Karpas-422 (cell line): ENCODE results near the gene ZNF816. TPM values are rescaled to one million over a fixed set of nuclear protein-coding genes. Genes with fewer than 3 reads are reported as not detected.
A peak's percentile ranks its signal among the peaks of the same experiment; 100 is the strongest.
"Not testable (repeated sequence)": the region's sequence is repeated elsewhere in the genome, so short reads cannot be mapped to it uniquely, and the experiment has no call there.

Experiments used
- DNase-seq: peaks from one replicate; pipeline ENCODE4 v3.0.0-alpha.2; 2015
- H2AFZ ChIP-seq: fragments of 200-600 bp; sonication (generic); 2 replicates; pipeline ENCODE4 v1.6.1; 2014; ENCODE audit warnings: antibody characterized with exemption, low read length, mixed read lengths
- H3K27ac ChIP-seq: fragments of 200-600 bp; sonication (generic); 2 replicates; pipeline ENCODE4 v1.5.1; 2014; ENCODE audit warnings: mild to moderate bottlenecking, low read length, moderate library complexity
- H3K27me3 ChIP-seq: fragments of 200-600 bp; sonication (generic); 2 replicates; pipeline ENCODE4 v1.6.1; 2014; ENCODE audit warnings: low read length, mixed read lengths
- H3K36me3 ChIP-seq: fragments of 200-600 bp; sonication (generic); 2 replicates; pipeline ENCODE4 v1.6.1; 2014; ENCODE audit warnings: low read length, mixed read lengths; ENCODE audit not compliant: insufficient read depth
- H3K4me1 ChIP-seq: fragments of 200-600 bp; sonication (generic); 2 replicates; pipeline ENCODE4 v1.6.1; 2014; ENCODE audit warnings: mild to moderate bottlenecking, low read length, mixed read lengths
- H3K4me2 ChIP-seq: fragments of 200-600 bp; sonication (generic); 2 replicates; pipeline ENCODE4 v1.6.1; 2014; ENCODE audit warnings: low read length, low read depth, mild to moderate bottlenecking; ENCODE audit not compliant: poor library complexity, severe bottlenecking
- H3K4me3 ChIP-seq: fragments of 200-600 bp; sonication (generic); 2 replicates; pipeline ENCODE4 v1.5.1; 2014; ENCODE audit warnings: mild to moderate bottlenecking, antibody characterized with exemption, low read length, mixed read lengths
- H3K79me2 ChIP-seq: fragments of 200-600 bp; sonication (generic); 2 replicates; pipeline ENCODE4 v1.6.1; 2014; ENCODE audit warnings: mild to moderate bottlenecking, low read length, mixed read lengths
- H3K9ac ChIP-seq: fragments of 200-600 bp; sonication (generic); 2 replicates; pipeline ENCODE4 v1.6.0; 2014; ENCODE audit warnings: low read length
- H3K9me2 ChIP-seq: fragments of 200-600 bp; sonication (generic), shearing (Covaris generic); replicated peaks from 2 replicates; pipeline ENCODE4 v1.6.0; 2014; ENCODE audit warnings: mild to moderate bottlenecking, low read length, moderate library complexity; ENCODE audit not compliant: insufficient read depth
- H3K9me3 ChIP-seq: fragments of 300-700, 200-600 bp; sonication (generic); 2 replicates; pipeline ENCODE4 v1.6.1; 2014; ENCODE audit warnings: low read length, mixed read lengths
- H4K20me1 ChIP-seq: fragments of 200-600 bp; sonication (generic); 2 replicates; pipeline ENCODE4 v1.6.1; 2014; ENCODE audit warnings: mild to moderate bottlenecking, antibody characterized with exemption, low read length, low read depth; ENCODE audit not compliant: insufficient read depth
- total RNA-seq: library from RNA; depleted of rRNA; stranded (reverse); fragments of >200 nt; shearing (Covaris generic); gene quantifications from 2 replicates; pipeline ENCODE4 v1.2.3, GENCODE V29; 2014; ENCODE audit warnings: low replicate concordance

ZNF816 gene
- total RNA-seq, 1 experiment from 2014 or later, result 20.0 TPM

- no peaks in the 10 kb centered on the region for H3K9me3 ChIP-seq
These were observed 26.3 kb downstream of the ZNF816 start for GRCh38 chr19:52936151-52936953.

GRCh38 chr19:52935434-52935833 lies 27.2 kb downstream of the ZNF816 start:
- Histone ChIP-seq H3K27ac (no peak overlapping the region), H2AFZ (no peak overlapping the region), H3K27me3 (no peaks in the 10 kb centered on the region), H3K9ac (no peak overlapping the region), H3K4me2 (no peak overlapping the region), H3K79me2 (peaks cover 93% of the 10 kb centered on the region), H3K9me3 (no peaks in the 10 kb centered on the region), H3K4me3 (no peak overlapping the region), H3K4me1 (peaks cover 10% of the 10 kb centered on the region; the same call in 1 of the 2 replicates), H3K9me2 (no peaks in the 10 kb centered on the region), H3K36me3 (peaks cover 19% of the 10 kb centered on the region), H4K20me1 (no peaks in the 10 kb centered on the region)
- DNase-seq, result no peak

More at GRCh38 chr19:52936151-52936953, 26.3 kb downstream of the ZNF816 start:
- H3K79me2 ChIP-seq, result peaks cover 97% of the 10 kb centered on the region
- no peak overlapping the region for H2AFZ ChIP-seq
- H3K9ac ChIP-seq, result no peak overlapping the region
- H4K20me1 ChIP-seq, result no peaks in the 10 kb centered on the region
- peaks cover 16% of the 10 kb centered on the region for H3K4me1 ChIP-seq
- H3K4me2 ChIP-seq, result no peak overlapping the region
- H3K9me2 ChIP-seq, result no peaks in the 10 kb centered on the region
- no peak for DNase-seq
- H3K27ac ChIP-seq, result no peak overlapping the region
- H3K27me3 ChIP-seq, result no peaks in the 10 kb centered on the region
- H3K36me3 ChIP-seq, result peaks cover 19% of the 10 kb centered on the region
- H3K4me3 ChIP-seq, result no peak overlapping the region

- H3K4me1 ChIP-seq, result peaks cover 22% of the 10 kb centered on the region
- H3K4me2 ChIP-seq, H3K27me3 ChIP-seq, DNase-seq, H3K9me3 ChIP-seq, H4K20me1 ChIP-seq, H3K9ac ChIP-seq, H3K9me2 ChIP-seq, H2AFZ ChIP-seq, H3K27ac ChIP-seq, H3K4me3 ChIP-seq: not testable (repeated sequence)
- peaks cover 16% of the 10 kb centered on the region for H3K36me3 ChIP-seq
- peaks cover 35% of the 10 kb centered on the region for H3K79me2 ChIP-seq
These were observed 38.0 kb downstream of the ZNF816 start for GRCh38 chr19:52924641-52925040.

GRCh38 chr19:52923778-52924593 lies 38.7 kb downstream of the ZNF816 start:
- no peak overlapping the region; the same call in 1 of the 2 replicates for H2AFZ ChIP-seq
- H3K4me3 ChIP-seq, result peak overlapping the region; percentile 73
- H3K79me2 ChIP-seq, result peaks cover 33% of the 10 kb centered on the region
- H3K4me1 ChIP-seq, result peaks cover 22% of the 10 kb centered on the region
- H3K9me2 ChIP-seq, result no peaks in the 10 kb centered on the region
- DNase-seq, result no peak
- no peaks in the 10 kb centered on the region for H3K9me3 ChIP-seq
- H4K20me1 ChIP-seq, result no peaks in the 10 kb centered on the region
- H3K27ac ChIP-seq, result no peak overlapping the region; the same call in 1 of the 2 replicates
- H3K9ac ChIP-seq, result peak overlapping the region; percentile 84
- H3K36me3 ChIP-seq, result peaks cover 10% of the 10 kb centered on the region
- H3K27me3 ChIP-seq, result no peaks in the 10 kb centered on the region
- H3K4me2 ChIP-seq, result peak overlapping the region; percentile 77

GRCh38 chr19:52922841-52923777 lies 39.6 kb downstream of the ZNF816 start, which contains the start of gene ZNF888:
ZNF888 (minus strand) TSS chr19:52923428; CDS start chr19:52917873, 5,555 bp downstream.
- Histone ChIP-seq H3K4me2 (peak within 1 kb of the TSS; percentile 77), H3K36me3 (peaks cover under 1% of the 10 kb centered on the region; the same call in 1 of the 2 replicates), H3K79me2 (peaks cover 32% of the 10 kb centered on the region), H3K9me2 (no peaks in the 10 kb centered on the region), H2AFZ (peak within 1 kb of the TSS; percentile 85; the same call in 1 of the 2 replicates), H3K9me3 (no peaks in the 10 kb centered on the region), H3K9ac (peak within 1 kb of the TSS; percentile 84), H3K27ac (peak within 1 kb of the TSS; percentile 60), H3K4me1 (peaks cover 22% of the 10 kb centered on the region), H3K27me3 (no peaks in the 10 kb centered on the region), H4K20me1 (no peaks in the 10 kb centered on the region), H3K4me3 (peak within 1 kb of the TSS; percentile 73)
- DNase-seq, result peak; percentile 97

- Histone ChIP-seq H3K79me2 (peaks cover 32% of the 10 kb centered on the region), H4K20me1 (no peaks in the 10 kb centered on the region), H3K36me3 (peaks cover 40% of the 10 kb centered on the region), H3K9ac (no peak overlapping the region), H3K4me1 (peaks cover 13% of the 10 kb centered on the region), H3K27me3 (no peaks in the 10 kb centered on the region), H2AFZ (no peak overlapping the region), H3K9me2 (no peaks in the 10 kb centered on the region), H3K9me3 (no peaks in the 10 kb centered on the region), H3K4me3 (no peak overlapping the region), H3K4me2 (no peak overlapping the region), H3K27ac (no peak overlapping the region)
- no peak for DNase-seq
These were observed 45.1 kb downstream of the ZNF816 start for GRCh38 chr19:52917531-52917930.

- H3K36me3 ChIP-seq, result peaks cover 71% of the 10 kb centered on the region
These were observed 52.0 kb downstream of the ZNF816 start for GRCh38 chr19:52910648-52911047.

More at GRCh38 chr19:52910648-52911047, 52.0 kb downstream of the ZNF816 start:
- H3K4me1 ChIP-seq, result no peaks in the 10 kb centered on the region
- H3K4me3 ChIP-seq, result no peak overlapping the region
- peaks cover 10% of the 10 kb centered on the region; the same call in 1 of the 2 replicates for H3K9me3 ChIP-seq
- no peak overlapping the region for H3K9ac ChIP-seq
- H3K27me3 ChIP-seq, result no peaks in the 10 kb centered on the region
- H3K79me2 ChIP-seq, result 0 out of 2 replicates have a peak, but pooled peaks cover 4% of the 10 kb centered on the region
- no peak overlapping the region for H2AFZ ChIP-seq
- no peak for DNase-seq
- H3K4me2 ChIP-seq, result no peak overlapping the region
- H3K9me2 ChIP-seq, result no peaks in the 10 kb centered on the region
- no peaks in the 10 kb centered on the region for H4K20me1 ChIP-seq
- H3K27ac ChIP-seq, result no peak overlapping the region
